Sigmoid colon (tissue), 4 donors: ENCODE results near the gene BID.

Experiments used
- CTCF ChIP-seq, 4 experiments: fragments of 450-650 bp in 3 of 4; fragments of 200-600 bp in 1 of 4; IDR thresholded peaks; one replicate each; pipeline ENCODE4 v1.5.1; 2016 to 2019; ENCODE audit warnings: antibody characterized with exemption in 4 of 4, mild to moderate bottlenecking in 3 of 4, moderate library complexity in 2 of 4
- POLR2A ChIP-seq, 2 donors: fragments of 450-650 bp; IDR thresholded peaks; one replicate each; pipeline ENCODE4 v1.6.1; 2016; ENCODE audit warnings: antibody characterized with exemption in 2 of 2, mild to moderate bottlenecking in 2 of 2, moderate library complexity in 2 of 2
- POLR2AphosphoS5 ChIP-seq, 4 donors: sonication (generic); formaldehyde crosslinking; IDR thresholded peaks; one replicate each; pipeline ENCODE4 v1.6.1; 2017; ENCODE audit warnings: antibody characterized with exemption in 4 of 4

GRCh38 chr22:17774926-17775685 is 837 bp upstream of the BID start:
- TF ChIP-seq CTCF (IDR thresholded peaks at IDR 0.05): no peak
- TF ChIP-seq POLR2A (IDR thresholded peaks at IDR 0.05): no peak
- TF ChIP-seq POLR2AphosphoS5 (IDR thresholded peaks at IDR 0.05): no peak
